Upper lobe of left lung (tissue), 4 donors: Measurements from ENCODE around the gene C1QTNF9.

Experiments
- CTCF ChIP-seq, 6 experiments: fragments of 450-650 bp in 4 of 6; fragments of 200-600 bp in 2 of 6; sonication (generic) in 2 of 6; IDR thresholded peaks; one replicate each; pipeline ENCODE4 v1.5.1; 2016 to 2019; ENCODE audit warnings: antibody characterized with exemption in 6 of 6
- EP300 ChIP-seq, 4 donors: sonication (generic); formaldehyde crosslinking; IDR thresholded peaks; one replicate each; pipeline ENCODE4 v1.5.1; 2017; ENCODE audit warnings: antibody characterized with exemption in 4 of 4, control low read depth in 2 of 4
- POLR2AphosphoS5 ChIP-seq, 2 donors: sonication (generic); formaldehyde crosslinking; IDR thresholded peaks; one replicate each; pipeline ENCODE4 v1.5.1; 2017; ENCODE audit warnings: antibody characterized with exemption in 2 of 2

- TF ChIP-seq EP300 (IDR thresholded peaks at IDR 0.05) (no peak), CTCF (IDR thresholded peaks at IDR 0.05) (no peak), POLR2AphosphoS5 (IDR thresholded peaks at IDR 0.05) (no peak)
Measured at GRCh38 chr13:24276861-24277260, 32.5 kb upstream of the C1QTNF9 start.
